ENCODE measurements around the gene LAMB4.

LAMB4 gene, protein sequence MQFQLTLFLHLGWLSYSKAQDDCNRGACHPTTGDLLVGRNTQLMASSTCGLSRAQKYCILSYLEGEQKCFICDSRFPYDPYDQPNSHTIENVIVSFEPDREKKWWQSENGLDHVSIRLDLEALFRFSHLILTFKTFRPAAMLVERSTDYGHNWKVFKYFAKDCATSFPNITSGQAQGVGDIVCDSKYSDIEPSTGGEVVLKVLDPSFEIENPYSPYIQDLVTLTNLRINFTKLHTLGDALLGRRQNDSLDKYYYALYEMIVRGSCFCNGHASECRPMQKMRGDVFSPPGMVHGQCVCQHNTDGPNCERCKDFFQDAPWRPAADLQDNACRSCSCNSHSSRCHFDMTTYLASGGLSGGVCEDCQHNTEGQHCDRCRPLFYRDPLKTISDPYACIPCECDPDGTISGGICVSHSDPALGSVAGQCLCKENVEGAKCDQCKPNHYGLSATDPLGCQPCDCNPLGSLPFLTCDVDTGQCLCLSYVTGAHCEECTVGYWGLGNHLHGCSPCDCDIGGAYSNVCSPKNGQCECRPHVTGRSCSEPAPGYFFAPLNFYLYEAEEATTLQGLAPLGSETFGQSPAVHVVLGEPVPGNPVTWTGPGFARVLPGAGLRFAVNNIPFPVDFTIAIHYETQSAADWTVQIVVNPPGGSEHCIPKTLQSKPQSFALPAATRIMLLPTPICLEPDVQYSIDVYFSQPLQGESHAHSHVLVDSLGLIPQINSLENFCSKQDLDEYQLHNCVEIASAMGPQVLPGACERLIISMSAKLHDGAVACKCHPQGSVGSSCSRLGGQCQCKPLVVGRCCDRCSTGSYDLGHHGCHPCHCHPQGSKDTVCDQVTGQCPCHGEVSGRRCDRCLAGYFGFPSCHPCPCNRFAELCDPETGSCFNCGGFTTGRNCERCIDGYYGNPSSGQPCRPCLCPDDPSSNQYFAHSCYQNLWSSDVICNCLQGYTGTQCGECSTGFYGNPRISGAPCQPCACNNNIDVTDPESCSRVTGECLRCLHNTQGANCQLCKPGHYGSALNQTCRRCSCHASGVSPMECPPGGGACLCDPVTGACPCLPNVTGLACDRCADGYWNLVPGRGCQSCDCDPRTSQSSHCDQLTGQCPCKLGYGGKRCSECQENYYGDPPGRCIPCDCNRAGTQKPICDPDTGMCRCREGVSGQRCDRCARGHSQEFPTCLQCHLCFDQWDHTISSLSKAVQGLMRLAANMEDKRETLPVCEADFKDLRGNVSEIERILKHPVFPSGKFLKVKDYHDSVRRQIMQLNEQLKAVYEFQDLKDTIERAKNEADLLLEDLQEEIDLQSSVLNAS (N-terminal part only)

GRCh38 chr7:108130261-108130660 lies at the start of gene LAMB4:
LAMB4 (minus strand) TSS chr7:108130361; CDS start chr7:108123164, 7,197 bp downstream.
- no peak for DNase-seq

DNA sequence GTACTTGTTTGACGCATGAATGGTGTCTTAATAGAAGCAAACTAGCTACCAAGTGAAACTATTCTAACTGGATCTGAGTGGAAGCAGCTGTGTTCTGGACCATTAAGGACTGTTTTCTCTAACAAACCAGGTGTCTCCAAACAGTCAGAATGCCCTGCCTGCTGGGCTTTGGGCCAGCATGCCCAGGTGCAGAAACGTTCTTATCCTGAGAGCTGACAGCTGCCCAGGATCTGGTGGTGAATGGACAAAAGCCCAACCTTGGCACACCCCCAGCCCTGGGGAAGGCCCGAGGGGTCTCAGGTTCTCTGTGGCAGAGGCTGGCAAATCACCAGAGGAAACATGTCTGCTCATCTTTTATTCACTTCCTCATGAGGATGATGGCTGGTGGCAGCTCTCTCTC lies 48.2 kb upstream of the LAMB4 start:
- DNase-seq = no peak

- DNase-seq = no peak
Measured at GRCh38 chr7:108171164-108171563, 41.0 kb upstream of the LAMB4 start.

DNA sequence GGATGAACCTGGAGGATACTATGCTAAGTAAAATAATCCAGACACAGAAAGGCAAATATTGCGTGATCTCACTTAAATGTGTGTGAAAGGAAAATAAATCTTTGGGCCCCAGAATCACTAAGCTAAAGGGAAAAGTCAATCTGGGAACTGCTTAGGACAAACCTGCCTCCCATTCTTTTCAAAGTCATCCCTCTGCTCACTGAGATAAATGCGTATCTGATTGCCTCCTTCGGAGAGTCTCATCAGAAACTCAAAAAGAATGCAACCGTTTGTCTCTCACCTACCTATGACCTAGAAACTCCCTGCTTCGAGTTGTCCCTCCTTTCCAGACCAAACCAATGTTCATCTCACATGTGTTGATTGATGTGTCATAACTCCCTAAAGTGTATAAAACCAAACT lies 40.1 kb upstream of the LAMB4 start:
- no peak for DNase-seq

- DNase-seq = no peak
Measured at GRCh38 chr7:108167460-108167859, 37.3 kb upstream of the LAMB4 start.

DNA sequence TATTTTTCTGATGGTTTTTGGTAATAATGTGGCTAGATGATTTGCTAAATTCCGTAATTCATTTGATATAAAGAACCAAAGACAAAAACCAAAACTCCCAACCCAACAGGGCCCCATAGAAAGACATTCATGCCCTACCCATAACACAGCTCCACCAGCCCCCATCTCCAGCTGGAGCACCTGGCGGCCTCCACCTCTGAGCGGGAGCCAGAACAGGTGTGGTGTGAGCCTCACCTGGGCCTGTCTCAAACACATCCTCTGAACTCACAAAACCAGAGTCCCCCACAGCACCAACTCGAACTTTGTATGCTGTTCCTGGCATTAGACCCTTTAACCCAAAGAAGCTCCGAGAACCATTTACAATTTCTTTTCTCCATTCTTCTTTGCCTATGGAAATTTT lies 36.5 kb upstream of the LAMB4 start:
- DNase-seq = no peak

GRCh38 chr7:108165723-108166122 lies 35.6 kb upstream of the LAMB4 start:
- DNase-seq = no peak

DNA sequence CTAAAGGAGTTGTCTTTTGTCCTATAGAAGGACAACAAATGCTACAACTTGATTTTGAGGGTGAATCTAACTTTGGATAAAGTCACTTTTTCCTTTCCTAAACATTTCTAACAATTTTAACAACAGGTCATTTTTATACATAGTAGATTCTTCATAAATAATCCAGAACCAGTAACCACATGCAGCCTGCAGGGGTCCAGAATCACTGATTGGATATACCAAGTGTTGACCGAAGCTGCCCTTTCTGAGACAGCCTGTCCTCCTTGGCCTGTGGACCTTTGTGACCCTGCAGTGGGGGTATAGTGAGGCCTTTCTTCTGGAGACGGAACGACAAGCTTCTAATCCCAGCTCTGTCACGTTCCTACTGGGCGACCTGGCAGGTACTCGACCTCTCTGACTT lies 34.8 kb upstream of the LAMB4 start:
- no peak for DNase-seq

DNA sequence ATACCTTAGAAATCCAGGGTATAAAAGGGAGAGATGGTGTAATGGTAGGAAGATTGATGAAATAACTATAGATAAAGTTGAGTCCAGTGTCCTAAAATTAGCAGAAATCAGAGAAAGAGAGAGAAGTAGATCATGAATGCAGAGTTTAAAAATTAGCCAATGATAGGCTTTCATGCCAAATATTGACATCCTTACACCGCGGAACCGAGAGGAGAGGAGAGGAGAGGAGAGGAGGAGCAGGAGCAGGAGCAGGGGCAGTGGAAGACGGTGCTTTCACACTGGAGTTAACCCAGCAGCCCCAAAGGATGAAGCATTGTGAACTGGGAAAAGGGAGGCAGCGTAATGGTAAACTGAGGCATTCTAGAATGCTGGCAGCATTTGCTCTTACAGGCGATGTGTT lies 34.2 kb upstream of the LAMB4 start:
- DNase-seq = no peak

- no peak for DNase-seq
Measured at GRCh38 chr7:108158776-108159175, 28.6 kb upstream of the LAMB4 start.

GRCh38 chr7:108157606-108158335 lies 27.6 kb upstream of the LAMB4 start:
- DNase-seq = no peak

DNA sequence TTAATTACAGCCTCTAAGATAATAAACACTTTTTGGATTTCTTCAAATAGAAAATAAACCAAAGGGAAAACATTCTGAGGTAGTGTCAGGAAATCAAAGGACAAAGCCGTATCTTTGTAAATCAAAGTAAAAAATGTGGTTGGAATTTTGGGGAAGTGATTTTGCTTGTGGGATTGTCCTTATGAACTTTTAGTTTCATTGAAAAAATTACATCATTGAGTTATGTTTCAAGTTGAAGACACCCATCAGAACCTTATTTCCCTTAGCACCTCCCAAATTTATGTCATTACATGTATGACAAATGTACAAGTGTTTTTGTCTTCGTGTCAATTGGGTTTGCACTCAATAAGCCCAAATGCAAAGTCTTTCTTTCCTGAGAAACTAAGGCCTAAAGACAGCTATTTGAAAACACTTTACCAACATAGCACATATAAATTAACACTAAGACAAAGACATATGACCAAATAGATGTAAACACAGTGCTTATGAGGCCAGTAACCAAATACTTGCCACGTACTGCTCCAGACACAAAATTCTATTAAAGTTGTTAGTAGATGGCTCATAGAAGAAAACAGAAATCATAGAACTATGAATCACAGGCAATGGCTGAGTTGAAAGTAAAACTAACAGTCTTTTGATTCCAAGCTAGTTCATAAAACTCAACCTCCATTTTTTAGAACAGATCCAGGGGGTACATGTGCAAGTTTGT lies 26.9 kb upstream of the LAMB4 start:
- DNase-seq = no peak

- no peak for DNase-seq
Measured at GRCh38 chr7:108152198-108152597, 22.0 kb upstream of the LAMB4 start.

DNA sequence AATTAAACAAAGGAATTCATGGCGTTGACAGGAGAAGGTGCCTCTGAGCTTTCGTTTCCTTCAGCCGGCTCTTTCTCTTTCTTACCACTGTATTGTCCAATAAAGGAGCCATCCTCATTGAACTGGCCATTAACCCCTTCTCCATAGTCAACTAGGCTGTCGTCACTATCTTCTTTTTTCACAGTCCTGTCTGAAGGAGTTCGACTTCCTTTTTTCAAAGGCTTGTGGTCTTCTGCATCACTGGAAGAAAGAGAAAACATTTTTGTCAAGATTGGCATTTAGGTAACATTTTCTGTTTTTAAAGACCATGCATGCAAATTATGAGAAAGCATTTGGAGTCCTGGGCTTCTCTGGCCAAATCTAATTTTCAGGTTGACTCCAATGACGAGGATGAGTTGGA lies 19.7 kb upstream of the LAMB4 start:
- no peak for DNase-seq

DNA sequence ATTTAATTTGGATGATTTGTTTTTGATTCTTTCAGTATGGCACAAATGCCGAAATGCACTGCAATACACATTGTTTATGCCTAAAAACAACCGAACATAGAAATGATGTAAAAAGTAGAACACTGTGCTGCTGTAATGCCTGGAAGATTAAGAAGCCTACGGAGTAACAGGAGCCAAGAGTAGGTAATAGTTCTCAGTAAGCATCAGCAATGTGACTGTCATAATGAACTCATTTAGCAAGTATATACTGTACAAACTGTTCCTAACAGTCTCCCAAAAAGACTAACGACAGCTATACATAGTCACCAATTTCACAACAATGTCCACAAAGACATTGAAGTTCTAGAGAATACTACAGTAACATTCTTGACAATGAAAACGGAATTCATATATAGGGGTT lies 19.0 kb upstream of the LAMB4 start:
- no peak for DNase-seq

GRCh38 chr7:108147031-108147563 lies 16.9 kb upstream of the LAMB4 start:
- no peak for DNase-seq

DNA sequence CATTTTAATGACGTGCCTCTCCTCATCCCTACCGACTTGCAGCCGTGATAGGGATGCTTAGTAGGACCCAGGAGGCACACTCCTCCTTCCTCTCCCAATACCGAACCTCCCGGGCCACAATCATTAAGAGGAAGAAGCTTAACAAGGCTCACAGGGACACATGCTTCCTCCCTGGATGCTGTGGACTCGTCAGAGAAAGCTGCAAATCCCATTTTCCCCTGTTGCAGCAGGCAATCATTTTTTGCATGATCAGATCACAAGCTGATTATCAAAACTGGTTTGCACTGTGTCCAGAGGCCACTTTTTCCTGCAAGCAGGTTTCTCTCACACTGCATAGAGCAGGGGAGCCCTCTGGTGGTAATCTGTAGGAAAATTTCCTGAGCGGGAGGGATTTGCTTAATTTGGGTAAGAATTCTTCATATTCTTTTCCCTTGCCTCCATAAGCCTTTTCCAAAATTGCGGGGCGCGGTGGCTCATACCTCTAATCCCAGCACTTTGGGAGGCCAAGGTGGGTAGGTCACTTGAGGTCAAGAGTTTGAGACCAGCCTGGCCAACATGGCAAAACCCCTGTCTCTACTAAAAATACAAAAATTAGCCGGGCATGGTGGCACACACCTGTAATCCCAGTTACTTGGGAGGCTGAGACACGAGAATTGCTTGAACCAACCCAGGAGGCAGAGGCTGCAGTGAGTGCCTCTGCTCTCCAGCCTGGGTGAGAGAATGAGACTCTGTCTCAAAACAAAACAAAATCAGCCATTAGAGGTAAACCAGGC lies 16.1 kb upstream of the LAMB4 start:
- peak; percentile 23 for DNase-seq

DNA sequence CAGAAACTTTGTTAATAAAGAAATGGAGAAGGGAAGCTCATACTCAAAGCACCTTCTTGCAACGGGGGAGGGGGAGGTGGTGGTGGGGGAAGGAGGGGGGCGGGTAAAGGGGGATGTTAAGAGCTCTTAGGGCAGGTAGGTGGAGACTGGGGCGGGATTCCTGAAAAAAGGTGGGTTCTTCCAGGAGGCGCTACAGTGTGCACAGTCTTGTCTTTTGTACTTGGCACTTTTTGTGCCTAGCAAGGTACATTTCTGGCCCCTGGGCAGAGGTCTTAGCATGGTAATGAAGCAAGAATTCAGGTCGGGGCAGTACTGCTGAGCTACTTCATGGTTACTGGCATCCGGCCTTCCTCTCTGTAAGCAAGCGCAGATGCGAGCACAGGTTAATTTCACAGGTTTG lies 15.2 kb upstream of the LAMB4 start:
- DNase-seq = no peak

- no peak for DNase-seq
Measured at GRCh38 chr7:108144931-108145330, 14.8 kb upstream of the LAMB4 start.

- no peak for DNase-seq
Measured at GRCh38 chr7:108143658-108144420, 13.7 kb upstream of the LAMB4 start.
